K562 (cell line): ENCODE data around the gene NUTM1. TPM values are rescaled to one million over a fixed set of nuclear protein-coding genes. Genes with fewer than 3 reads are reported as not detected.

Experiments used
- ADNP ChIP-seq: fragments of 200-800 bp; sonication (Bioruptor generic); IDR thresholded peaks from 2 replicates; pipeline ENCODE4 v1.6.1; 2016; ENCODE audit warnings: missing genetic modification characterization, missing compliant biosample characterization
- ETV1 ChIP-seq: fragments of 450-650 bp; conservative IDR thresholded peaks from 2 replicates; pipeline ENCODE4 v1.6.1; 2016; ENCODE audit warnings: missing genetic modification characterization, control low read depth, low read depth, missing compliant biosample characterization
- KDM4B ChIP-seq, 2 experiments: fragments of 450-650 bp in 1 of 2; sonication (generic) in 1 of 2; IDR thresholded peaks; 2 replicates each; pipeline ENCODE4 v1.6.1; 2016 to 2017; ENCODE audit warnings: borderline replicate concordance in 2 of 2, antibody characterized with exemption in 1 of 2, low read depth in 1 of 2, mild to moderate bottlenecking in 1 of 2
- MAFK ChIP-seq: IDR thresholded peaks from 2 replicates; pipeline ENCODE4 v1.6.1; 2011; ENCODE audit warnings: low read length, improper control_type of control experiment
- POLR2AphosphoS5 ChIP-seq: IDR thresholded peaks from 2 replicates; pipeline ENCODE4 v1.6.1; 2011; ENCODE audit warnings: mild to moderate bottlenecking, low read depth, low read length, moderate library complexity; ENCODE audit not compliant: control insufficient read depth, insufficient read depth
- RB1 ChIP-seq: fragments of 450-650 bp; IDR thresholded peaks from 2 replicates; pipeline ENCODE4 v1.6.1; 2017; ENCODE audit warnings: low read depth, mild to moderate bottlenecking
- SREBF1 ChIP-seq: fragments of 150-350 bp; IDR thresholded peaks from 2 replicates; pipeline ENCODE4 v1.6.1; 2014; ENCODE audit warnings: antibody characterized with exemption, low read depth, low read length, borderline replicate concordance
- YY1 ChIP-seq, 3 experiments: IDR thresholded peaks; 2 replicates each; pipeline ENCODE4 v1.6.1; 2011; ENCODE audit warnings: low read length in 2 of 3, mild to moderate bottlenecking in 2 of 3, moderate library complexity in 2 of 3, borderline replicate concordance in 1 of 3, control low read depth in 1 of 3, low read depth in 1 of 3; ENCODE audit not compliant: insufficient read depth in 3 of 3, insufficient replicate concordance in 2 of 3, control insufficient read depth in 1 of 3, insufficient read length in 1 of 3; ENCODE audit errors: extremely low read depth in 1 of 3
- ZKSCAN8 ChIP-seq: fragments of 200-800 bp; sonication (Bioruptor generic); IDR thresholded peaks from 2 replicates; pipeline ENCODE4 v1.6.1; 2016; ENCODE audit warnings: missing genetic modification characterization, missing compliant biosample characterization
- ZNF316 ChIP-seq: fragments of 450-650 bp; IDR thresholded peaks from 2 replicates; pipeline ENCODE4 v1.6.1; 2016
- ZNF583 ChIP-seq: fragments of 250-450 bp; sonication (Bioruptor Pico); IDR thresholded peaks from 2 replicates; pipeline ENCODE4 v1.4.0; 2020
- polyA plus RNA-seq, 8 experiments: library from polyadenylated mRNA; depleted of rRNA in 4 of 8; stranded (reverse) in 5 of 8; unstranded in 3 of 8; fragments of >200 nt; fragmentation: Nextera tagmentation in 2 of 8; fragmentation: Illumina TruSeq in 1 of 8; extraction: Ambion mirVana in 2 of 8; extraction: Trizol in 1 of 8; gene quantifications; 2 replicates each; pipeline versions ENCODE4 v1.2.1 to v1.2.3, GENCODE V29; 2011 to 2014; ENCODE audit warnings: inconsistent platforms in 1 of 8, missing spikeins in 1 of 8
- total RNA-seq, 7 experiments: library from RNA; depleted of rRNA in 6 of 7; stranded (reverse); fragments of >200 nt in 6 of 7; fragmentation: Illumina TruSeq in 2 of 7; extraction: Trizol in 2 of 7; gene quantifications; 2 replicates each; pipeline versions ENCODE4 v1.2.1 to v1.2.3, GENCODE V29; 2011 to 2021; ENCODE audit warnings: low replicate concordance in 1 of 7
- TF ChIP-seq, protein P1 (sequence below): fragments of 450-650 bp; conservative IDR thresholded peaks from 2 replicates; pipeline ENCODE4 v1.6.1; 2016; ENCODE audit warnings: missing genetic modification characterization, low read depth, mild to moderate bottlenecking, missing compliant biosample characterization, moderate library complexity
- TF ChIP-seq, protein P2 (sequence below): fragments of 250-450 bp; sonication (Bioruptor Pico); IDR thresholded peaks from 2 replicates; pipeline ENCODE4 v1.4.0; 2020
- TF ChIP-seq, protein P3 (sequence below), 2 experiments: fragments of 150-350 bp in 1 of 2; IDR thresholded peaks; 2 replicates each; pipeline ENCODE4 v1.6.1; 2012 to 2016; ENCODE audit warnings: low read depth in 2 of 2, low read length in 2 of 2, mild to moderate bottlenecking in 1 of 2, moderate library complexity in 1 of 2
- TF ChIP-seq, protein P4 (sequence below): fragments of 450-650 bp; IDR thresholded peaks from 2 replicates; pipeline ENCODE4 v1.6.1; 2016; ENCODE audit warnings: borderline replicate concordance

Gene NUTM1
- total and polyA plus RNA-seq, 9 of the 15 experiments (the other 6 are each of a cell fraction or from before 2014, with no cell fraction given) = 0.01 to 0.05 (median 0.04) TPM; not detected in 4

DNA sequence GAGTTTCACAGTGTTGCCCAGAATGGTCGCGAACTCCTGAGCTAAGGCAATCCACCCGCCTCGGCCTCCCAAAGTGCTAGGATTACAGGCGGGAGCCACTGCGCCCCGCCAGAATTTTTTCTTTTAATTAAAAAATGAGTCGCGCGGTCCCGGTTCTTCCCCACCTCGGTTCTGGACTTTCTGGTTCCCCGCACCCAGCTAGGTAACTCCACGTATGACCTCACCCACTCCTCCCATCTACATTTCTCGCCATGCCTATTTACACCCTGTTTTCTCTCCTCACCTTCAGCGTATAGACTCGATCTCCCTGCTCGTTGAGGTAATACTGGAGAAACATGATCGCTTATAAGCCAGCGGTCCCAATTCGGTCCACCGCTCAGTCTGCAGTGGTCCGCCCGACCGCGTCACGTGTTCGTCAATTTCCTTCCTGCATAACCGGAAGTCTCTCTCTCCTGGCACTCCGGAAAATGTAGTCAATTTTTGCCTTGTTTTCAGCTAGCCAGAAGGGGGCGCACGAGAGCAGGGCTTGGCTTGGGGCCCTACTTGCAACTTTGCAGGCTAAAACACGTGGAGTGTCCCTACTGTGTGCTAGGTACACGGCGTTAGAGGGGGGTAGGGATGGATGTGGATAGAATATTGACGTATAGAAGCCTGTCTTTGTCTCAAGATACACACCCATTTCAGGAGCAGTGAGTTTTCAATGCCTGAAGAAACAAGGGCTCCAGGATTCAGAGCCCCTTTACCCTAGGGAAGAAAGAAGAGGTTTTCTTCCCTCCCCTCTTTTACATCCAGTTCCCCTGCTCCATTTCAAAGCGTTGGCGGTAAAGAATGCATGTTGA lies at the start of gene NUTM1, which contains the start of gene NOP10 (continued):
- 0 out of 2 replicates have a peak, but pooled peaks have one; percentile 40 for TF ChIP-seq ZKSCAN8 (CRISPR knock-in tag)
- TF ChIP-seq, protein P1, sequence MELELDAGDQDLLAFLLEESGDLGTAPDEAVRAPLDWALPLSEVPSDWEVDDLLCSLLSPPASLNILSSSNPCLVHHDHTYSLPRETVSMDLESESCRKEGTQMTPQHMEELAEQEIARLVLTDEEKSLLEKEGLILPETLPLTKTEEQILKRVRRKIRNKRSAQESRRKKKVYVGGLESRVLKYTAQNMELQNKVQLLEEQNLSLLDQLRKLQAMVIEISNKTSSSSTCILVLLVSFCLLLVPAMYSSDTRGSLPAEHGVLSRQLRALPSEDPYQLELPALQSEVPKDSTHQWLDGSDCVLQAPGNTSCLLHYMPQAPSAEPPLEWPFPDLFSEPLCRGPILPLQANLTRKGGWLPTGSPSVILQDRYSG (tag) = no peak
- peak in 1 of 2 experiments; percentile 82; a peak in 1 of 4 replicates for TF ChIP-seq KDM4B (IDR thresholded peaks at IDR 0.05; ENCODE audit: borderline replicate concordance in 2 of 2, low read depth in 1 of 2)
- TF ChIP-seq ETV1 (tag) = peak; percentile 99
- TF ChIP-seq ZNF583 (CRISPR knock-in tag) = 0 out of 2 replicates have a peak, but pooled peaks have one; percentile 51
- peak in 1 of 3 experiments; percentile 53 for TF ChIP-seq YY1 (IDR thresholded peaks at IDR 0.05; ENCODE audit: borderline replicate concordance in 1 of 3, control insufficient read depth in 1 of 3, extremely low read depth in 1 of 3, insufficient read depth in 3 of 3, insufficient read length in 1 of 3, insufficient replicate concordance in 2 of 3, low read depth in 1 of 3, low read length in 2 of 3)
- TF ChIP-seq, protein P2, sequence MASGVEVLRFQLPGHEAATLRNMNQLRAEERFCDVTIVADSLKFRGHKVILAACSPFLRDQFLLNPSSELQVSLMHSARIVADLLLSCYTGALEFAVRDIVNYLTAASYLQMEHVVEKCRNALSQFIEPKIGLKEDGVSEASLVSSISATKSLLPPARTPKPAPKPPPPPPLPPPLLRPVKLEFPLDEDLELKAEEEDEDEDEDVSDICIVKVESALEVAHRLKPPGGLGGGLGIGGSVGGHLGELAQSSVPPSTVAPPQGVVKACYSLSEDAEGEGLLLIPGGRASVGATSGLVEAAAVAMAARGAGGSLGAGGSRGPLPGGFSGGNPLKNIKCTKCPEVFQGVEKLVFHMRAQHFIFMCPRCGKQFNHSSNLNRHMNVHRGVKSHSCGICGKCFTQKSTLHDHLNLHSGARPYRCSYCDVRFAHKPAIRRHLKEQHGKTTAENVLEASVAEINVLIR (CRISPR knock-in tag) = 0 out of 2 replicates have a peak, but pooled peaks have one; percentile 45
- TF ChIP-seq, protein P3, sequence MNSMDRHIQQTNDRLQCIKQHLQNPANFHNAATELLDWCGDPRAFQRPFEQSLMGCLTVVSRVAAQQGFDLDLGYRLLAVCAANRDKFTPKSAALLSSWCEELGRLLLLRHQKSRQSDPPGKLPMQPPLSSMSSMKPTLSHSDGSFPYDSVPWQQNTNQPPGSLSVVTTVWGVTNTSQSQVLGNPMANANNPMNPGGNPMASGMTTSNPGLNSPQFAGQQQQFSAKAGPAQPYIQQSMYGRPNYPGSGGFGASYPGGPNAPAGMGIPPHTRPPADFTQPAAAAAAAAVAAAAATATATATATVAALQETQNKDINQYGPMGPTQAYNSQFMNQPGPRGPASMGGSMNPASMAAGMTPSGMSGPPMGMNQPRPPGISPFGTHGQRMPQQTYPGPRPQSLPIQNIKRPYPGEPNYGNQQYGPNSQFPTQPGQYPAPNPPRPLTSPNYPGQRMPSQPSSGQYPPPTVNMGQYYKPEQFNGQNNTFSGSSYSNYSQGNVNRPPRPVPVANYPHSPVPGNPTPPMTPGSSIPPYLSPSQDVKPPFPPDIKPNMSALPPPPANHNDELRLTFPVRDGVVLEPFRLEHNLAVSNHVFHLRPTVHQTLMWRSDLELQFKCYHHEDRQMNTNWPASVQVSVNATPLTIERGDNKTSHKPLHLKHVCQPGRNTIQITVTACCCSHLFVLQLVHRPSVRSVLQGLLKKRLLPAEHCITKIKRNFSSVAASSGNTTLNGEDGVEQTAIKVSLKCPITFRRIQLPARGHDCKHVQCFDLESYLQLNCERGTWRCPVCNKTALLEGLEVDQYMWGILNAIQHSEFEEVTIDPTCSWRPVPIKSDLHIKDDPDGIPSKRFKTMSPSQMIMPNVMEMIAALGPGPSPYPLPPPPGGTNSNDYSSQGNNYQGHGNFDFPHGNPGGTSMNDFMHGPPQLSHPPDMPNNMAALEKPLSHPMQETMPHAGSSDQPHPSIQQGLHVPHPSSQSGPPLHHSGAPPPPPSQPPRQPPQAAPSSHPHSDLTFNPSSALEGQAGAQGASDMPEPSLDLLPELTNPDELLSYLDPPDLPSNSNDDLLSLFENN (IDR thresholded peaks at IDR 0.05; ENCODE audit: low read depth in 2 of 2, low read length in 2 of 2) = peak in 1 of 2 experiments; percentile 42; a peak in 1 of 4 replicates
- no peak for TF ChIP-seq ZNF316
- TF ChIP-seq ADNP = peak; percentile 90
- TF ChIP-seq SREBF1 = no peak
- no peak for TF ChIP-seq MAFK
- TF ChIP-seq, protein P4, sequence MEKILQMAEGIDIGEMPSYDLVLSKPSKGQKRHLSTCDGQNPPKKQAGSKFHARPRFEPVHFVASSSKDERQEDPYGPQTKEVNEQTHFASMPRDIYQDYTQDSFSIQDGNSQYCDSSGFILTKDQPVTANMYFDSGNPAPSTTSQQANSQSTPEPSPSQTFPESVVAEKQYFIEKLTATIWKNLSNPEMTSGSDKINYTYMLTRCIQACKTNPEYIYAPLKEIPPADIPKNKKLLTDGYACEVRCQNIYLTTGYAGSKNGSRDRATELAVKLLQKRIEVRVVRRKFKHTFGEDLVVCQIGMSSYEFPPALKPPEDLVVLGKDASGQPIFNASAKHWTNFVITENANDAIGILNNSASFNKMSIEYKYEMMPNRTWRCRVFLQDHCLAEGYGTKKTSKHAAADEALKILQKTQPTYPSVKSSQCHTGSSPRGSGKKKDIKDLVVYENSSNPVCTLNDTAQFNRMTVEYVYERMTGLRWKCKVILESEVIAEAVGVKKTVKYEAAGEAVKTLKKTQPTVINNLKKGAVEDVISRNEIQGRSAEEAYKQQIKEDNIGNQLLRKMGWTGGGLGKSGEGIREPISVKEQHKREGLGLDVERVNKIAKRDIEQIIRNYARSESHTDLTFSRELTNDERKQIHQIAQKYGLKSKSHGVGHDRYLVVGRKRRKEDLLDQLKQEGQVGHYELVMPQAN = peak; percentile 96
- peak; percentile 84 for TF ChIP-seq POLR2AphosphoS5
- TF ChIP-seq RB1 = peak; percentile 86
